HepG2 (cell line): ENCODE data around the gene RAB40C.

Experiments
- FOXA1 ChIP-seq, 2 experiments: fragments of 450-650 bp in 1 of 2; sonication (generic) in 1 of 2; formaldehyde crosslinking in 1 of 2; IDR thresholded peaks; 2 replicates each; pipeline versions ENCODE4 v1.4.0 to v1.6.1; 2016 to 2020; ENCODE audit warnings: missing genetic modification reagents in 1 of 2
- JUN ChIP-seq: sonication (generic); formaldehyde crosslinking; IDR thresholded peaks from 2 replicates; pipeline ENCODE4 v1.4.0; 2020; ENCODE audit warnings: mild to moderate bottlenecking, missing genetic modification reagents
- MAZ ChIP-seq, 2 experiments: sonication (generic) in 1 of 2; formaldehyde crosslinking in 1 of 2; IDR thresholded peaks; 2 replicates each; pipeline versions ENCODE4 v1.5.0 to v1.6.1; 2012 to 2020; ENCODE audit warnings: low read depth in 2 of 2, mild to moderate bottlenecking in 2 of 2, borderline replicate concordance in 1 of 2, improper control_type of control experiment in 1 of 2, low read length in 1 of 2, missing genetic modification reagents in 1 of 2, moderate library complexity in 1 of 2
- U2AF2 ChIP-seq: fragments of 200-400 bp; formaldehyde crosslinking; IDR thresholded peaks from 2 replicates; pipeline ENCODE4 v1.6.1; 2017; ENCODE audit warnings: low read depth, mild to moderate bottlenecking, low read length
- TF ChIP-seq, protein P1 (sequence below): sonication (generic); formaldehyde crosslinking; IDR thresholded peaks from 2 replicates; pipeline ENCODE4 v1.5.0; 2020; ENCODE audit warnings: mild to moderate bottlenecking, missing genetic modification reagents, moderate library complexity
- TF ChIP-seq, protein P2 (sequence below): sonication (generic); formaldehyde crosslinking; IDR thresholded peaks from 2 replicates; pipeline ENCODE4 v1.4.0; 2020; ENCODE audit warnings: missing genetic modification reagents
- TF ChIP-seq, protein P3 (sequence below), 2 experiments: sonication (generic) in 1 of 2; formaldehyde crosslinking in 1 of 2; IDR thresholded peaks; 2 replicates each; pipeline versions ENCODE4 v1.5.1 to v1.6.1; 2011 to 2020; ENCODE audit warnings: borderline replicate concordance in 1 of 2, low read depth in 1 of 2, low read length in 1 of 2, mild to moderate bottlenecking in 1 of 2, missing genetic modification reagents in 1 of 2, moderate library complexity in 1 of 2

DNA sequence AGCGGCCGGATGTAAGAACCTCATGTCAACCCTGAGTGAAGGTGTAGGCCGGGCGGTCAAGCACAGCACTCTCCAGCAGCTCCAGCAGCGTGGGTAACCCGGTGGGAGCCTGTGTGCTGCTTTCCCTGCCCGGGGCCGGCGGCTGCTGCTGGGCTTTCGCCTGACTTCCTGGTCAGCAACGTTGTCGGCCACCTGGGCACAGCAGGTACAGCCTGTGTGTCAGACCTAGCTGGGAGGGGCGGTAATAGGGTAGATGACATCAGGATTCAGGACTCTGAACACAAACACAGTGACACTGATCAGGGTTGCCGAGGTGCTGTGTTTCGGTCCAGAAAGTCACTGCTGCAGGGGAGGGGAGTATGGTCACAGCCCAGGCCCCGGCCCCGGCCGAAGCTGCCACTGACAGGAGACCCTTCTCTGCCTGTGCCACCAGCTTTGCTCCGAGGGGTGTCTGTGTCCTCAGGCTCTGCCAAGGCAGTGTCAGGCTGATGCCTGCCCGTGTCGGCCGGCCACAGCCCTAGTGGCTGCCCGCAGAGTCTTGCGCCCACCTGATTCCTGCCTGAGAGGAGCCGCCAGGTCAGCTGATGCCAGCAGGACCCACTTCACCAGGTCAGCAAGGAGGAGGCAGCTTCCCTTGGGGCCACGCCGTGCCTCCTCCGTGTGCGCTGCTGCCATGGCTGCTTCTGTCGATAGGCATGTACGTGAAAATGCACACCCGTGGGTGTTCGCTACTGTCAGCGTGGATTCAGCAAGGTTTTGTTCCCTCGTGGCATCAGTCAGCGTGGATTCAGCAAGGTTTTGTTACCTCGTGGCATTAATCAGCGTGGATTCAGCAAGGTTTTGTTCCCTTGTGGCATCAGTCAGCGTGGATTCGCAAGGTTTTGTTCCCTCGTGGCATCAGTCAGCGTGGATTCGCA, 9.2 kb downstream of the RAB40C start:
- TF ChIP-seq, protein P1, sequence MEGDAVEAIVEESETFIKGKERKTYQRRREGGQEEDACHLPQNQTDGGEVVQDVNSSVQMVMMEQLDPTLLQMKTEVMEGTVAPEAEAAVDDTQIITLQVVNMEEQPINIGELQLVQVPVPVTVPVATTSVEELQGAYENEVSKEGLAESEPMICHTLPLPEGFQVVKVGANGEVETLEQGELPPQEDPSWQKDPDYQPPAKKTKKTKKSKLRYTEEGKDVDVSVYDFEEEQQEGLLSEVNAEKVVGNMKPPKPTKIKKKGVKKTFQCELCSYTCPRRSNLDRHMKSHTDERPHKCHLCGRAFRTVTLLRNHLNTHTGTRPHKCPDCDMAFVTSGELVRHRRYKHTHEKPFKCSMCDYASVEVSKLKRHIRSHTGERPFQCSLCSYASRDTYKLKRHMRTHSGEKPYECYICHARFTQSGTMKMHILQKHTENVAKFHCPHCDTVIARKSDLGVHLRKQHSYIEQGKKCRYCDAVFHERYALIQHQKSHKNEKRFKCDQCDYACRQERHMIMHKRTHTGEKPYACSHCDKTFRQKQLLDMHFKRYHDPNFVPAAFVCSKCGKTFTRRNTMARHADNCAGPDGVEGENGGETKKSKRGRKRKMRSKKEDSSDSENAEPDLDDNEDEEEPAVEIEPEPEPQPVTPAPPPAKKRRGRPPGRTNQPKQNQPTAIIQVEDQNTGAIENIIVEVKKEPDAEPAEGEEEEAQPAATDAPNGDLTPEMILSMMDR: no peak
- TF ChIP-seq JUN (CRISPR knock-in tag) (no peak), FOXA1 (IDR thresholded peaks at IDR 0.05) (no peak), FOXA1 (CRISPR knock-in tag; IDR thresholded peaks at IDR 0.05) (no peak), U2AF2 (no peak), MAZ (IDR thresholded peaks at IDR 0.05; ENCODE audit: borderline replicate concordance, low read depth, low read length) (no peak), MAZ (CRISPR knock-in tag; IDR thresholded peaks at IDR 0.05; ENCODE audit: low read depth) (no peak)
- TF ChIP-seq, protein P2, sequence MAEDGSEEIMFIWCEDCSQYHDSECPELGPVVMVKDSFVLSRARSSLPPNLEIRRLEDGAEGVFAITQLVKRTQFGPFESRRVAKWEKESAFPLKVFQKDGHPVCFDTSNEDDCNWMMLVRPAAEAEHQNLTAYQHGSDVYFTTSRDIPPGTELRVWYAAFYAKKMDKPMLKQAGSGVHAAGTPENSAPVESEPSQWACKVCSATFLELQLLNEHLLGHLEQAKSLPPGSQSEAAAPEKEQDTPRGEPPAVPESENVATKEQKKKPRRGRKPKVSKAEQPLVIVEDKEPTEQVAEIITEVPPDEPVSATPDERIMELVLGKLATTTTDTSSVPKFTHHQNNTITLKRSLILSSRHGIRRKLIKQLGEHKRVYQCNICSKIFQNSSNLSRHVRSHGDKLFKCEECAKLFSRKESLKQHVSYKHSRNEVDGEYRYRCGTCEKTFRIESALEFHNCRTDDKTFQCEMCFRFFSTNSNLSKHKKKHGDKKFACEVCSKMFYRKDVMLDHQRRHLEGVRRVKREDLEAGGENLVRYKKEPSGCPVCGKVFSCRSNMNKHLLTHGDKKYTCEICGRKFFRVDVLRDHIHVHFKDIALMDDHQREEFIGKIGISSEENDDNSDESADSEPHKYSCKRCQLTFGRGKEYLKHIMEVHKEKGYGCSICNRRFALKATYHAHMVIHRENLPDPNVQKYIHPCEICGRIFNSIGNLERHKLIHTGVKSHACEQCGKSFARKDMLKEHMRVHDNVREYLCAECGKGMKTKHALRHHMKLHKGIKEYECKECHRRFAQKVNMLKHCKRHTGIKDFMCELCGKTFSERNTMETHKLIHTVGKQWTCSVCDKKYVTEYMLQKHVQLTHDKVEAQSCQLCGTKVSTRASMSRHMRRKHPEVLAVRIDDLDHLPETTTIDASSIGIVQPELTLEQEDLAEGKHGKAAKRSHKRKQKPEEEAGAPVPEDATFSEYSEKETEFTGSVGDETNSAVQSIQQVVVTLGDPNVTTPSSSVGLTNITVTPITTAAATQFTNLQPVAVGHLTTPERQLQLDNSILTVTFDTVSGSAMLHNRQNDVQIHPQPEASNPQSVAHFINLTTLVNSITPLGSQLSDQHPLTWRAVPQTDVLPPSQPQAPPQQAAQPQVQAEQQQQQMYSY (CRISPR knock-in tag): no peak
- TF ChIP-seq, protein P3, sequence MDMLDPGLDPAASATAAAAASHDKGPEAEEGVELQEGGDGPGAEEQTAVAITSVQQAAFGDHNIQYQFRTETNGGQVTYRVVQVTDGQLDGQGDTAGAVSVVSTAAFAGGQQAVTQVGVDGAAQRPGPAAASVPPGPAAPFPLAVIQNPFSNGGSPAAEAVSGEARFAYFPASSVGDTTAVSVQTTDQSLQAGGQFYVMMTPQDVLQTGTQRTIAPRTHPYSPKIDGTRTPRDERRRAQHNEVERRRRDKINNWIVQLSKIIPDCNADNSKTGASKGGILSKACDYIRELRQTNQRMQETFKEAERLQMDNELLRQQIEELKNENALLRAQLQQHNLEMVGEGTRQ (IDR thresholded peaks at IDR 0.05; ENCODE audit: low read depth, low read length): no peak
- TF ChIP-seq, protein P3 (CRISPR knock-in tag; IDR thresholded peaks at IDR 0.05; ENCODE audit: borderline replicate concordance): no peak
